OCI-LY7 (cell line): ENCODE measurements around the gene SPANXD.

Experiments
- EZH2phosphoT487 ChIP-seq: fragments of 200-600 bp; sonication (generic); IDR thresholded peaks from 2 replicates; pipeline ENCODE4 v1.6.1; 2018; ENCODE audit warnings: low read depth, borderline replicate concordance, mild to moderate bottlenecking, mixed run types, antibody characterized with exemption, low read length, moderate library complexity, mixed read lengths
- TF ChIP-seq, protein P1 (sequence below): fragments of 200-600 bp; sonication (generic); conservative IDR thresholded peaks from 2 replicates; pipeline ENCODE4 v1.5.1; 2014; ENCODE audit warnings: mild to moderate bottlenecking, antibody characterized with exemption, low read length, moderate library complexity, mixed read lengths

DNA sequence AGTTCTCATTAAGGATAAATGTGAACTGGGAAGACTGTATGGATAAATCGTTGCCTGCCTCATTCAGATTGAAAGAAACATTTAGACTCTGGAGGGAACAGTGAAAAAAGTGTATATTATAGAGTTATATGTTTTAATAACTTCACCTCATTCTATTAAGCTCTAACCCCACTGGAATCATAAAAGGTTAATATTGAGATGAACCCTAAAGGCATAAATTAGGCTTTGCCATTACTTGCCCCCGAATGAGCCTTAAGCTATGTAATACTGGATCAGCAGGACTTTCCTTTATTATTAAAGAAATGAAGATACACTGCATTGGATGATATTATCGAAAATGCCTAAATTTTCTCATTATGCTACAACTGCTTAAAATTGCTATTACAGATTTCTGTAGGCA, 44.1 kb upstream of the SPANXD start:
- TF ChIP-seq, protein P1, sequence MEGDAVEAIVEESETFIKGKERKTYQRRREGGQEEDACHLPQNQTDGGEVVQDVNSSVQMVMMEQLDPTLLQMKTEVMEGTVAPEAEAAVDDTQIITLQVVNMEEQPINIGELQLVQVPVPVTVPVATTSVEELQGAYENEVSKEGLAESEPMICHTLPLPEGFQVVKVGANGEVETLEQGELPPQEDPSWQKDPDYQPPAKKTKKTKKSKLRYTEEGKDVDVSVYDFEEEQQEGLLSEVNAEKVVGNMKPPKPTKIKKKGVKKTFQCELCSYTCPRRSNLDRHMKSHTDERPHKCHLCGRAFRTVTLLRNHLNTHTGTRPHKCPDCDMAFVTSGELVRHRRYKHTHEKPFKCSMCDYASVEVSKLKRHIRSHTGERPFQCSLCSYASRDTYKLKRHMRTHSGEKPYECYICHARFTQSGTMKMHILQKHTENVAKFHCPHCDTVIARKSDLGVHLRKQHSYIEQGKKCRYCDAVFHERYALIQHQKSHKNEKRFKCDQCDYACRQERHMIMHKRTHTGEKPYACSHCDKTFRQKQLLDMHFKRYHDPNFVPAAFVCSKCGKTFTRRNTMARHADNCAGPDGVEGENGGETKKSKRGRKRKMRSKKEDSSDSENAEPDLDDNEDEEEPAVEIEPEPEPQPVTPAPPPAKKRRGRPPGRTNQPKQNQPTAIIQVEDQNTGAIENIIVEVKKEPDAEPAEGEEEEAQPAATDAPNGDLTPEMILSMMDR, result no peak
- no peak for TF ChIP-seq EZH2phosphoT487
